ENCODE data around the gene WNT3A.
"Not testable (repeated sequence)": the region's sequence is repeated elsewhere in the genome, so short reads cannot be mapped to it uniquely, and the experiment has no call there.

Gene WNT3A

DNA sequence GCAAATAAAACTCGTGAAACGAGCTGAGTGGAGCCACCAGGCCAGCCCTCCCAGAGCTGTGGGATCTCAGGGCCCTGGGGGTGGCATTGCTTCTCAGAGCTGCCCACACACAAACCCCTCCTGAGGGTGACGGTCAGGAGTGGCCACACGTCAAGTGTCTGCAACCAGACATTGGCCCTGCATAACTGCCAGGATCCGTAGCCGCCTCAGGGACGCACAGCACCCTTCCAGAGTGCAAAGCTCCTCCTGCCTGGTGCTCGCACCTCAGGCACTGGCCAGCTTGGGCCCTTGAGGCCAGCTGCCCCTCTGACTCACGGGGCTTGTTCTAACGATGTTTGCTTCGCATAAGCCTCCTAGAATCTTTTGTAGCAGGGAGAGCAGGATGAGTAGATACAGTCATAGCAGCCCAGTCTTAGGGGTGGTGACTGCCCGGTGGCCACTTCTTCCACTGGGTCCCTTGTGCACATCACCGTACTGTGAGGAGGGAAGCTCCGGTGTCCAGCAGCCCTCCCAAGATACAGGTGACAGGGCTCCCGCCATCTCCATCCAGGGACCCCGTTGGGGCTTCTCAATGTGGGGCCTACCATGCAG, 5.0 kb downstream of the WNT3A start:
- DNase-seq (ENCODE audit: low read depth in 2 of 2): no peak

DNA sequence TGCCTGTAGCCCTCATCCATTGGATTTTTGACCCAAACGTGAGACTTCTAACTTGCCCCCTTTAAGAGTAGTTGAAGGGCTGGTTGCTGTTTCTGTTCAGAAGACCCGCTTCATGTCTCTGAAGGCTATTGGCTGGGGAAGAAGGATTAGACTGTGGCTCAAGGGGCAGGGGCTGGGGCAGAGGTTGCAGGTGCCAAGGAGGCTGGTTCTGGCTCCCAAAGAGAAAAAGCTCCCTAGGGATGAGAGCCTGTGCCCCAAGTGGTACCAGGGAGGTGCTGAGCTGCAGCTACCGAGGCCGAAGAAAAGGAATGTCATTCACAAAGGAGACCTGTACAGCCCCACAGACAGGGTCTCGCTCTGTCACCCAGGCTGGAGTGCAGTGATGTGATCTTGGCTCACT, 5.8 kb downstream of the WNT3A start:
- no peak for DNase-seq (ENCODE audit: low read depth in 2 of 2)

- no peak for DNase-seq (ENCODE audit: low read depth in 2 of 2)
Measured at GRCh38 chr1:228013131-228013934, 6.5 kb downstream of the WNT3A start.

DNA sequence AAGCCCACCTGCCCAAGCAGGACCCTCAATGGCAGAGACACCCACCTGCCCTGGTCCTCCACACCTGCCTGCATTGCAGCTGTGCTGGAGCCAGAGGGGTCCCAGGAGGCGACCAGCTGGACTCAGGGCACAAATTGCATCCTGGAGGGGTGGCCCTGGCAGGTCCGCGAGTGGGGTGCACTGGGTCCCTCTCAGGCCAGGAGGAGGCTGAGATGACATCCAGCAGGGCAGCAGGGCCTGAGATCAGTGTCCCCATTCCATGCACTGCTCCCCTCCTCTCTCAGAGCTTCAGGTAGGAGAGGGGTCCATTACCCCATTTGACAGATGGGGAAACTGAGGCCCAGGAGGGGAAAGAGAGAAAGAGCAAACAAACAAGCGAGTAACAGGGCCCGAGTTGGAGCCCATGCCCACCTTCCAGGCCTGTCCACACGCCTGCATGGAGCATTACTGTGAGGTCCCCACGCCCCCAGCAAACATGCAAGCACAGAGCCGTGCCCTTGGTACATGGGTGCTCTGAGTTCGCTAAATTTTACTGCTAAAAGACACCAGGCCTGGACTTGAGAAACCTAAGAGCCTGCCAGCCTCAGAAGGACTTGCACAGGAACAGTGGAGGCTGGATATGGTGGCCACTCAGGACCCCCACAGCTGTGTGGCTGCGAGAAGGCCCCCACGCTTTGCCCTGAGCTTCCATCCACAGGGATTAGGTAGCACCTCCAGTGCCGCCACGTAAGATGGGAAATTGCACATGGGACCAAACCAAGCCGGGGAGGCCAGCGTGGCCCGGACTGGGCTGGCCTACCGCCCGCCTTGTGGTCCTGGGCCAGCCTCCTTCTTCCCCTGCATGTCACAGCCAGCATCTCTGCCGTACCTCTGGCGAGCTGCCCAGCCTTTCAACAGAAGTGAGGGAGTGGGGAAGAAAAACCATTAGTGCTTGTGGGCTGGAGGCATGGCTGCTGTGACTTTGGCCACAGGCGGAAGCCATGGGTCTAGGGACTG, 7.4 kb downstream of the WNT3A start:
- DNase-seq (ENCODE audit: low read depth in 2 of 2): no peak

GRCh38 chr1:228015276-228016180, 8.7 kb downstream of the WNT3A start:
- DNase-seq (ENCODE audit: low read depth in 2 of 2): no peak

GRCh38 chr1:228016181-228016510, 9.3 kb downstream of the WNT3A start:
- no peak for DNase-seq (ENCODE audit: low read depth in 2 of 2)

GRCh38 chr1:228016653-228017355, 10.0 kb downstream of the WNT3A start:
- DNase-seq (ENCODE audit: low read depth in 2 of 2): no peak

DNA sequence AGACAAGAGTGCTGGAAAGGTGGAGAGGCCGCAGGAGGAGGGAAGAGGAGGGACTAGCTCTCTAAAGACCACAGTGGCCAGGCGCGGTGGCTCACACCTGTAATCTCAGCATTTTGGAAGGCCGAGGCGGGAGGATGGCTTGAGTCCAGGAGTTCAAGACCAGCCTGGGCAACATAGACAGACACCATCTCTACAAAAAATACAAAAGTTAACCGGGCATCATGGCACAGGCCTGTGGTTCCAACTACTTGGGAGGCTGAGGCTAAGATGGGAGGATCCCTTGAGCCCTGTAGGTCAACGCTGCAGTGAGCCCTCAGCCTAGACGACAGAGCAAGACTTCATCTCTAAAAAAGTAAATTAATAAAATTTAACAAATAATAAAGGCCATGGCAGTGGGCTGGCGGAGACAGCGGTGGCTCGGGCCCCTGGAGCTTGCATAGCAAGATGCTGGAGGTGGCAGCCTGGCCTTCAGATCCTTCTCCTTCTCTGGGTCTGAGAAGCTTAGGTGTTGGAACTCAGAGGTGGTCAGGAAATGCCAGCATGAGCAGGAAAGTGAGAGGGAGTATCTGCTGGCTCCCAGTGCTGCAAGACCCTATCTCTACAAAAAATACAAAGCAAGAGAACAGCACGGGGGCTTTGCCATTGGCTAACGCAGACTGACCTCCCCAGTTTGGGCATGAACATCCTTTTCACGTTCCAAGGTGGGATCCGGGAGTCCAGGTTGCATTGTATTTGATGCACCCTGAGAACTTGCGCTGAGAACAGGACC, 10.7 kb downstream of the WNT3A start:
- DNase-seq (ENCODE audit: low read depth in 2 of 2): no peak

GRCh38 chr1:228018125-228018398, 11.3 kb downstream of the WNT3A start:
- no peak for DNase-seq (ENCODE audit: low read depth in 2 of 2)

DNA sequence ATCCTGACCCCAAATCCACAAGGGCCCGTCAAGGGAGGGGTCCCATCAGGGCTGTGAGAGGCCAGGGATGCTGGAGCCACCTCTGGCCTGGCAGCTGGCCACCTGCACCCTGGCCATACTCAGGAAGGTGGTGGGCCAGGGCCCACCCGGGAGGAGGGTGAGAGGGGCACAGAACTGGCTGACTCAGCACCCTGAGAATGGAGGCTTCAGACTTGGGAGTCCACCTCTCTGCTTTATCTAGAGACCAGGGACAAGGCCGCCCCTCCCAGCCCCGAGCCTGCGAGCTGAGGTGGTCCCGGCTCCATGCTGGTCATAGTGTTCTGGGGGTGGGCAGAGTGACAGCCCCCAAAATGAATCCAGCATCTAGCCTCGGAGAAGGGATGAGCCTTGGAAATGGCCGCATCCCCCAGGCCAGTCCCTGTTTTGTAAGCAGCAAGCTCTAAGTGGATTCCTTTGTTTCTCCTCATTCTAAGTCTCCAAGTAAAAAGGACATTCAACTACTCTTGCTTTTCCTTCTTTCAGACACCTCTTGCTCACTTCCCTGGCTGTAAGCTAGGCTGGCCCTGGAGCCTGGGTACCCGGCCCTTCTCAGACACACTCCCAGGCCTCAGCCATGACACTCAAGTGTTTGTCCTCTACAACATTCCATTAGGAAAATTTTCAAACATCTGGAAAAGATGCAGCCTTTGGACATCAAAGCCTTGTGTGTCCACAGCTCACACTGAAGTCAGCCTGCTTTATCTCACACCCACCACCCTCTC, 12.3 kb downstream of the WNT3A start:
- DNase-seq (ENCODE audit: low read depth in 2 of 2): no peak

GRCh38 chr1:228019722-228020083, 12.9 kb downstream of the WNT3A start:
- not testable (repeated sequence) for DNase-seq (ENCODE audit: low read depth in 2 of 2)

- no peak for DNase-seq (ENCODE audit: low read depth in 2 of 2)
Measured at GRCh38 chr1:228020686-228021354, 14.0 kb downstream of the WNT3A start.

DNA sequence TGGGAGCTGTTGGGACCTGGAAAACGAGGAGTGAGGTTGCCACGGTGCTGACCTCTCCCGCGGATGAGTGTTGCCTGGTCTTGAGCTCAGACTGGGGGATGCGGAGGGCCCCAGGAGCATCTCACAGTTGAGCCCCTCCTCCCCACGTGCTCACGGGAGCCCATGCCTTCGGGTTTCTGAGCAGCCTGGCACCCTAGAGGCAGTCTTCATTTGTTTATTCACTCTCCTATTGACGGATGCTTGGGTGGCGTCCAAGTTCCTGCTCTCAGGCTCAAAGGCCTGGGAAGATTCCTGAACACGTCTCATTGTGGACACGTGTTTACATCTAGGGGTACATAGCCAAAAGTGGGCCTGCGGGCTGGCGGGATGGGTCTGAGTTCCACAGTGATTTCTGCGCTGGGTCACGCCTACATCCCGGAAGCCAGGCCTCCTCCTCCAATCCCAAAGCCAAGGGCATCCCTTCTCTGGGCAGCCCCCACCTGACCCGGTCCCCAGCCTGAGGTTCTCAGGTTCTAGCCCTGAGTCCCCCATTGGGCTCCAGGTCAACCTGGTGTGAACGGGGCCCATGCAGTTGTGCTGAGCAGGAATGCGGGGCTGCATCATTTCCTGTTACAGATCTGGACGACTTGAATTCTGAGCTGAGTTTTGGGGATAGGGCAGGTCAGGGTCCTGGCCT, 14.7 kb downstream of the WNT3A start:
- no peak for DNase-seq (ENCODE audit: low read depth in 2 of 2)

DNA sequence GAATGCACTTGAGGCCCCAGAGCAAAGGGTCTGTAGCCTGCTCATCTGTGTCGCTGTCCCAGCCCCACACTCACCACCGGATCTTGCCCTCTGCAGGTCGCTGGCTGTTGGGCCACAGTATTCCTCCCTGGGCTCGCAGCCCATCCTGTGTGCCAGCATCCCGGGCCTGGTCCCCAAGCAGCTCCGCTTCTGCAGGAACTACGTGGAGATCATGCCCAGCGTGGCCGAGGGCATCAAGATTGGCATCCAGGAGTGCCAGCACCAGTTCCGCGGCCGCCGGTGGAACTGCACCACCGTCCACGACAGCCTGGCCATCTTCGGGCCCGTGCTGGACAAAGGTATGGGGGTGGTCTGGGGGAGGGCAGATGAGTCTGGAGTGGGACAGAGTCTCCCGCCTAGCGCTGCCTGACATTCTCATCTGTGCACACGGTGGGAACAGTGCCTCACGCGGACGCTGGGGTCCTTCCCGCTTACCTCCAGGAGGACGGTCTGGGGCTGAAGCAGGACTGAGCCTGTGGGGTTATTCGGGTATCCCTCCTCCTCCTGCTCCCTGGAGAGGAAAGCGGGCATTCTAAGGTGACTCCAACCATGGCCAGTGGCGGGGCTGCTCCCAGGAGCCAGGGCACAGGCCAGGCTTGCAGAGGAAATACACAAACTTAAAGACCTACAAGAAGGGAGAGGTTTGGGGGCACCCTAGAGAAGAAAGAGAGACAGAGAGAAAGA, 15.9 kb downstream of the WNT3A start:
- no peak for DNase-seq (ENCODE audit: low read depth in 2 of 2)

DNA sequence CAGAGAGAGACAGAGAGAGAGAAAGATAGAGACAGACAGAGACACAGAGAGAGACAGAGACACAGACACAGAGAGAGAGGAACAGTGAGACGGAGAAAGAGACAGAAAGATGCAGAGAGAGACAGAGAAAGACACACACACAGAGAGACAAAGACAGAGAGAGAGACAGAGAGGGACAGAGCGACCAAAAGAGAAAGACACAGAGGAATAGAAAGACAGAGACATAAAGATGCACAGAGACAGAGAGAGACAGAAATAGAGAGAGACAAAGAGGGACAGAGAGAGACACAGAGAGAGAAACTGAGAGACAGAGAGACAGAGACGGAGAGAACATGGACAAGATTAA, 16.5 kb downstream of the WNT3A start:
- no peak for DNase-seq (ENCODE audit: low read depth in 2 of 2)

- DNase-seq (ENCODE audit: low read depth in 2 of 2): no peak
Measured at GRCh38 chr1:228029281-228029680, 22.5 kb downstream of the WNT3A start.

DNA sequence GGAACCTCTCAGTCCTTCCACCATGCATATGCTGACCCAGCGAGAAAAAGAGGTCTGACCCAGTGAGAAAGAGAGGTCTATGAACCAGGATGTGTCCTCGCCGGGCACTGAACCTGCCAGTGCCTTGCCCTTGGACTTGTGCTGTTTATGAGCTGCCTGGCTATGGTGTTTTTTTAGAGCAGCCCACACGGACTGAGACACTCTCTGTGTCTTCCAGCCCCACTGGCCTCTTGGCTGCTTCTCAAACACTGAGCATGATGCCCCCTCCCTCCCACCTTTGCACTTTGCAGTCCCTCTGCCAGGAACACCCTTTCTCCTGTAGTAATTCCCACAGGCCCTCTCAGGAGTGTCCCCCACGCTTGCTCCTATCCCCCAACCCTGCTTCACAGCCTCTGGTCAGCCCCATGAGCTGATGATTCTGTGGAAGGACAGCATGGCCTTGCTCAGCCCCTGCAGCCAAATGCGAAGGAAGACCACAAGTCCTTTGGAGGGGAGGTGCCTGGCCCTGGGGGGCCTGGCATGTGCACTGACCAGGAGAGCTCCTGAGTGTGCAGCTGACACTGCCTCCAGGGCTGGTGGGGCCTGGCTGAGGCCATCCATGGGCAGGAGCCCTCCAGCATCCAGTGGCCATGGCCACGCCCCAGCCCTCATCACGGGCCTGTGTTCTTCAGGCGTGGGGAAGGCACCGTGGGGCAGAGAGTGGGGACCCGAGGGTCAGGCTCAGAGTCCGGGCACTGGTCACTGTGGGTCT, 23.8 kb downstream of the WNT3A start:
- no peak for DNase-seq (ENCODE audit: low read depth in 2 of 2)

All from activated CD8-positive, alpha-beta memory T cell treated with anti-CD3 and anti-CD28 coated beads for 4 hours (primary cell).